Right lobe of liver (tissue), 4 donors: ENCODE measurements around the gene PLCL1.

Experiments
- POLR2A ChIP-seq: fragments of 450-650 bp; IDR thresholded peaks from one replicate; pipeline ENCODE4 v1.6.1; 2017; ENCODE audit warnings: antibody characterized with exemption, mild to moderate bottlenecking
- TF ChIP-seq, protein P1 (sequence below), 4 donors: fragments of 200-600 bp in 3 of 4; fragments of 450-650 bp in 1 of 4; IDR thresholded peaks; one replicate each; pipeline versions ENCODE4 v1.5.1 to v1.8.0; 2016 to 2022; ENCODE audit warnings: antibody characterized with exemption in 4 of 4, mild to moderate bottlenecking in 2 of 4
- donor health status: DM: no; HTN: no; CAD: no.
- donor health status: DM: no; HTN: no; CAD: no.
- donor health status: DM: no; HTN: yes; CAD: no.

GRCh38 chr2:197925204-197925603 lies 120.8 kb downstream of the PLCL1 start:
- TF ChIP-seq, protein P1, sequence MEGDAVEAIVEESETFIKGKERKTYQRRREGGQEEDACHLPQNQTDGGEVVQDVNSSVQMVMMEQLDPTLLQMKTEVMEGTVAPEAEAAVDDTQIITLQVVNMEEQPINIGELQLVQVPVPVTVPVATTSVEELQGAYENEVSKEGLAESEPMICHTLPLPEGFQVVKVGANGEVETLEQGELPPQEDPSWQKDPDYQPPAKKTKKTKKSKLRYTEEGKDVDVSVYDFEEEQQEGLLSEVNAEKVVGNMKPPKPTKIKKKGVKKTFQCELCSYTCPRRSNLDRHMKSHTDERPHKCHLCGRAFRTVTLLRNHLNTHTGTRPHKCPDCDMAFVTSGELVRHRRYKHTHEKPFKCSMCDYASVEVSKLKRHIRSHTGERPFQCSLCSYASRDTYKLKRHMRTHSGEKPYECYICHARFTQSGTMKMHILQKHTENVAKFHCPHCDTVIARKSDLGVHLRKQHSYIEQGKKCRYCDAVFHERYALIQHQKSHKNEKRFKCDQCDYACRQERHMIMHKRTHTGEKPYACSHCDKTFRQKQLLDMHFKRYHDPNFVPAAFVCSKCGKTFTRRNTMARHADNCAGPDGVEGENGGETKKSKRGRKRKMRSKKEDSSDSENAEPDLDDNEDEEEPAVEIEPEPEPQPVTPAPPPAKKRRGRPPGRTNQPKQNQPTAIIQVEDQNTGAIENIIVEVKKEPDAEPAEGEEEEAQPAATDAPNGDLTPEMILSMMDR (IDR thresholded peaks at IDR 0.05) = no peak
- no peak for TF ChIP-seq POLR2A
